Subcutaneous abdominal adipose tissue (tissue), 5 donors: ENCODE results near the gene GIMAP4.
"Not testable (repeated sequence)": the region's sequence is repeated elsewhere in the genome, so short reads cannot be mapped to it uniquely, and the experiment has no call there.

Source experiments
- H3K27ac ChIP-seq: one replicate; pipeline ENCODE4 v1.7.0; 2013; ENCODE audit warnings: low read depth, mild to moderate bottlenecking, inconsistent platforms, low read length, moderate library complexity
- H3K27me3 ChIP-seq, 5 donors: one replicate each; pipeline ENCODE4 v1.7.0; 2013; ENCODE audit warnings: low read length in 5 of 5, inconsistent platforms in 1 of 5; ENCODE audit not compliant: control insufficient read depth in 5 of 5, insufficient read depth in 4 of 5
- H3K36me3 ChIP-seq, 5 donors: one replicate each; pipeline ENCODE4 v1.7.0; 2013; ENCODE audit warnings: low read length in 5 of 5; ENCODE audit not compliant: control insufficient read depth in 5 of 5, insufficient read depth in 5 of 5
- H3K4me1 ChIP-seq, 5 donors: one replicate each; pipeline ENCODE4 v1.7.0; 2013; ENCODE audit warnings: low read length in 5 of 5, mild to moderate bottlenecking in 3 of 5, moderate library complexity in 1 of 5; ENCODE audit not compliant: control insufficient read depth in 5 of 5, insufficient read depth in 5 of 5
- H3K4me3 ChIP-seq, 5 donors: one replicate each; pipeline ENCODE4 v1.7.0; 2013; ENCODE audit warnings: low read length in 5 of 5, low read depth in 1 of 5
- H3K9ac ChIP-seq, 5 donors: one replicate each; pipeline ENCODE4 v1.7.0; 2013; ENCODE audit warnings: low read length in 5 of 5, mild to moderate bottlenecking in 4 of 5, moderate library complexity in 3 of 5
- H3K9me3 ChIP-seq, 5 donors: one replicate each; pipeline ENCODE4 v1.7.0; 2013; ENCODE audit warnings: low read length in 5 of 5; ENCODE audit not compliant: control insufficient read depth in 5 of 5
- donor health status: healthy.
- donor health status: healthy.
- donor health status: healthy.
- donor health status: healthy.
- donor health status: healthy.

Gene GIMAP4

DNA sequence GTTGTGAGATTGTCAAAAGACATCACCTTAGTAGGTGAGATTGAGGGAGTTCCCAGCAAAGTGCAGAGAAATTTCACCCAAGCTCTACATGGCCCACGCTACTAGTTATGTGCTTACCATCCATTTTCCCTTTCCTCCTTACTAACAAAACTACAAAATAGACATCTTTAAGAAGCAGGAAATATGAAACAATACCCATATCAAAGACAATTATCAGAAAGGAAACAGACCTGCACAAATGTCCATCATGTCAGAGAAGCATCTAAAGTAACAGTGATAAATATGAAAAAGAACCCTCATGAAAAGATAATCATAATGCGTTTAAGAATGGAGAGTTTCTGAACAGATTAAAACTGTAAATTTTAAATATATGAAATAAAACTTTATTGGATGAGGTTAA is 28.2 kb downstream of the GIMAP4 start:
- Histone ChIP-seq H3K4me3 (no peak overlapping the region), H3K36me3 (no peaks in the 10 kb centered on the region), H3K9me3 (peaks cover 0 to 17% (median 6%) of the 10 kb centered on the region in 5 donors), H3K27me3 (peaks cover 0 to 3% (median 0%) of the 10 kb centered on the region in 5 donors), H3K9ac (no peak overlapping the region), H3K4me1 (peaks cover 0 to 5% (median 0%) of the 10 kb centered on the region in 5 donors), H3K27ac (no peak overlapping the region)

DNA sequence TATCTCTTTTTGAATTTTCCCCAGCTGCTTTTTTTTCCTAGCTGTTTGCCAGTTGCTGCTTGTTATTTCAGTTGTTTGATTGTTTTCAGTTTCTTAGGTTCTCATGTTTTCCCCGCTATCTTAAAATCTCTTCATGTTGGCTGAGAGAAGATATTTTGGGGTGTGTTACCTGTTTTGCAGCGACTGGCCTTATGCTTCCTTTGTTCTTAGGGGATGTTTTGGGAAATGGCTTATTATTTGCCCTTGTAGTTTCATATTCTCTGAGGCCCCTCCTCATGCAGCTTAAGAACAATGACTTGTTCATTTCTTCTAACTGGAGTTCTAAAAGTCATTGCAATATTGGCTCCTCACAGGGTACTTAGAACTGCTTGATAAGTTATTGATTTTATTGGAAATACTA is 36.4 kb downstream of the GIMAP4 start:
- H3K9ac ChIP-seq, H3K27ac ChIP-seq, H3K4me3 ChIP-seq, H3K9me3 ChIP-seq, H3K36me3 ChIP-seq, H3K4me1 ChIP-seq, H3K27me3 ChIP-seq: not testable (repeated sequence)

DNA sequence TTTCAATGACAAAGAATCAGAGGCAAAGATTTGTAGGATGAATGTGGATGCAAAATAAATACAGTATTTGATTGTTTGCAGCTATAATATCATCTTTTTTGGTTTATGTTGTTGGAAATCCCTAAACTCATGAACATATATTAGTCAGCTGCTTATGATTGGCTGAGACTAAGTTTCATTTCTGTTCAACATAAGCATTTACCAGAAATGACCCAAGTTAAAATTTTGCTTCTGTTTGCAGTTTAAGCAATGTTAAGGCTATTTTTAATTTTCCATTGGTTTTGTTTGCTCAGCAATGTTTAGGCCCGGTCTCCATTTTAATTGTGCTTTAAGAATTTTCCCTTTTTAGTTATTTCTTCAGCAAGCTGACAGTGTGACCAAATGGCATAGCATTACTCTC is 43.0 kb downstream of the GIMAP4 start:
- peaks cover 0 to 4% (median 0%) of the 10 kb centered on the region in 5 donors for H3K4me1 ChIP-seq
- no peaks in the 10 kb centered on the region for H3K9me3 ChIP-seq
- H3K27ac ChIP-seq: no peak overlapping the region
- H3K4me3 ChIP-seq: no peak overlapping the region
- H3K36me3 ChIP-seq: no peaks in the 10 kb centered on the region
- no peaks in the 10 kb centered on the region for H3K27me3 ChIP-seq
- H3K9ac ChIP-seq: no peak overlapping the region

DNA sequence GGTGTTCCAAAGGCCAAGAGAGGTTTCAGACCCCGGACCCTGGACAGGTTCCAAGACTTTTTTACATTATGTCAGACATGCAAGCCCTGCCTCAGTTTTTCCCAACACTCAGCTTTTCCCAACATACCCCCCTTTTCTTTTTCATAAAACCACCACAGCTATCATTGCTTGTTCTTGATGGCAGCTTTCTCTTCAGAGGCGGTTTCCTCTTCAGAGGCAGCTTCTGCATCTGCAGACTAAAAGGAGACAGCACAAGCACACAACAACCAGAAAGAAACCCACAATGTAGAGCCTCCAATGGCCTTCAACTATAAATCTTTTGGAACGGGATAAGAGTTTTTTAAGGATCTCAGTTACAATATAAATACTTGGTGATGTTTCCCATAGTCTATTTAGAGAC is 45.7 kb downstream of the GIMAP4 start:
- Histone ChIP-seq H3K27me3 (no peaks in the 10 kb centered on the region), H3K27ac (no peak overlapping the region), H3K4me1 (peaks cover 0 to 4% (median 0%) of the 10 kb centered on the region in 5 donors), H3K9ac (no peak overlapping the region), H3K4me3 (no peak overlapping the region), H3K9me3 (no peaks in the 10 kb centered on the region), H3K36me3 (no peaks in the 10 kb centered on the region)

DNA sequence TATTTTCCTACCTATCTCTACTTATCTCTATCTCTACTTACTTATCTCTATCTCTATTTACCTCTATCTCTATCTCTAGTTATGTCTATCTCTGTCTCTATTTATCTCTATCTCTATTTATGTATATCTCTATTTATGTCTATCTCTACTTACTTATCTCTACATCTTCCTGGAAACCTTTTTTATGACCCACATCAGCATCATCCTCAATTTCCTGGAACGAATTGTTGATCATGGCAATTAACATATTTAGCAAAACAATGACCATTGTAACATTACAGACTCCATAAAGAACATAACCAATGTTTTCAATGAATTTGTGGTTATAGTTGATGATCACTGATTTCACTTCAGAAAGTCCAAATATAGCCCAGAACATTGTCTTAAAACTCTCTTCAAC is 46.7 kb downstream of the GIMAP4 start:
- no peak overlapping the region for H3K27ac ChIP-seq
- no peak overlapping the region for H3K4me3 ChIP-seq
- H3K27me3 ChIP-seq: no peaks in the 10 kb centered on the region
- H3K9ac ChIP-seq: no peak overlapping the region
- no peaks in the 10 kb centered on the region for H3K36me3 ChIP-seq
- H3K9me3 ChIP-seq: no peaks in the 10 kb centered on the region
- H3K4me1 ChIP-seq: peaks cover 0 to 4% (median 0%) of the 10 kb centered on the region in 5 donors

DNA sequence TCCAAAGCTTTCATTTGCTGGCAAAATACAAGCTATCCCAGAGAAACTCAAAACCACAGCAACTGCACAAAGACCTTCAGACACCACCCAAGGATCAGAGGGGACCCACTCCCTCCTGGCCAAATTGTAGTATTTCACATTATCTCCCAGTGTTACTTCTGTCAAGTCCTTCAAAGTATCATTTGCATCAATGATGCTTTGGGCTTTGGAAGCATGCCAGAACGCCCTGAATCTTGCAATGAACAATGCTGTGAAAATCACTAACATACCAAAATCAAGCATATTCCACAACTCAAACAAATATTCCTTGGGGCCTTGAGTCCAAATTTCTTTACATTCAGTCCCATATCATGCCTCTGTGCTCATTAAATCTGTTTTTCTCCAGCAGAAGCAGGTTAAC is 47.2 kb downstream of the GIMAP4 start:
- H3K9ac ChIP-seq, H3K27me3 ChIP-seq, H3K9me3 ChIP-seq, H3K27ac ChIP-seq, H3K36me3 ChIP-seq, H3K4me1 ChIP-seq, H3K4me3 ChIP-seq: not testable (repeated sequence)

DNA sequence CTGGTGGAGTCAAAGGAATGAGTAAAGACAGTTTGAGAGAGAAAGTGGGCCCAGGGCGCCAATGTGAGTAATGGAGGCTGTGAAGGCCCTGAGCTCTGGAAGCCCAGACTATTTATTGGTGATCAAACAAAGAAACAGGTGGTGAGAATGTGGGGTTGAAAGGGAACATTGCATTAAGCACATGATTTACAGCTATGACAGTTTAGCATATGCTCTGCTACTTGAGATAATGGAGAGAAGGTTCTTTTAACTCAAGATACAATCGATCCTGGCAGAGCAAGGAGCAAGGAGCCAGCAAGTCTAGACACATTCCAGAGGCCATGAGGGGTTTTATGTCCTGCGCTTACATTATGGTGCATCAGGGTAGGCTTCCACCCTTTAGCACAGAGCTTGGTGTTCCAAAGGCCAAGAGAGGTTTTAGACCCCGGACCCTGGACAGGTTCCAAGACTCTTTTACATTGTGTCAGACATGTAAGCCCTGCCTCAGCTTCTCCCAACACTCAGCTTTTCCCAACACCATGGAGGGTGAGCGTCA is 48.1 kb downstream of the GIMAP4 start:
- H3K27me3 ChIP-seq, H3K4me3 ChIP-seq, H3K9me3 ChIP-seq, H3K27ac ChIP-seq, H3K4me1 ChIP-seq, H3K36me3 ChIP-seq, H3K9ac ChIP-seq: not testable (repeated sequence)

DNA sequence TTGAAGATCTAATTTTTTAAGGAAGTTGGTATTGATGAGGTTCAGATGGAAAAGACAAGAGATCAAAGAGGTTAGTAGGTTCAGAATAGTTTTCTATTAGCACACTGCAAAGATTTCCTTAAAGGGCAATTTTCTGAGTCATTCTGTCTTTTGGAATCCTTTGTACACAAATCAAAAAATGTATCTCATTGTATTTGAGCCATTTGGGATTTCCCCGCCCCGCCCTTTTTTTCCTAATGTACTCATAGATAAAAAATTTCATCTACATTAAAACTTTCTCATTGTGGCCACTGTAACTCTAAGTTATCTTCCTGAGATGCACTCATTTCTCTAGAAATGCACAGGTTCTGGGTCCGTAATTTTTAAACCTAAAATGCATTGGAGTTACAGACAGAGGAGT is 52.9 kb downstream of the GIMAP4 start:
- no peaks in the 10 kb centered on the region for H3K9me3 ChIP-seq
- H3K36me3 ChIP-seq: no peaks in the 10 kb centered on the region
- H3K9ac ChIP-seq: no peak overlapping the region
- no peak overlapping the region for H3K27ac ChIP-seq
- no peak overlapping the region for H3K4me3 ChIP-seq
- H3K27me3 ChIP-seq: no peaks in the 10 kb centered on the region
- peaks cover 0 to 5% (median 0%) of the 10 kb centered on the region in 5 donors for H3K4me1 ChIP-seq

DNA sequence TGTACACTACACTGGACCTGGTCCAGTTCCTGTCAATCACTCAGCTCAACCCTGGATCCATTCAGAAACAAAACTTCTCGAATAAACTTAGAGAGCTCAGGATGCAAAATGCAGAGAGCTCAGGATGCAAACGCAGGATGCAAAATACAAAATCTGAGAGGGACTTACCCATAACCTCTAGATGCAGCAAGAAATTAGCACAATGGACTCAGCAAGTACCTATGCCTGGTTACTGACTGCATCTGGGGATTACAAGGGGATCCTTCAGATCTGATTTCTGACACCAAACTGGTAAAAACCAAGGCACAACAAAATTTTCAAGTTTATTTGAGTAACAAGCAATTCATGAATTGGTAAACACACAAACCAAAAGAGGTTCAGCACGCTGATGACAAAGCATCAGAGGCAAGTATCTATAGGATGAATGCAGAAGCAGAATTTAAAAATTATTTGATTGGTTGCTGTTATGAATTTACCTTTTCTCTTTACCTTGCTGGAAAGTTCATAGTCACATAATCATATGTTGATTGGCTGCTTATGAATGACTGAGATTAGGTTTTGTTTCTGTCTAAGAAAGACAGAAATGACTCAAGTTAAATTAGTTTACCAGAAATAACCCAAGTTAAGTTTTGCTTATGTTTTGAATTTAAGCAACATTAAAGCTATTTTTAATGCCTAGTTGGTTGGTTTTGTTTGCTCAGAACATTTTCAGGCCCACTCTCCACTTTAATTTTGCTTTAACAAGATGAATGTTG is 53.6 kb downstream of the GIMAP4 start:
- Histone ChIP-seq H3K4me1 (peaks cover 0 to 5% (median 0%) of the 10 kb centered on the region in 5 donors), H3K9ac (no peak overlapping the region), H3K4me3 (no peak overlapping the region), H3K27me3 (no peaks in the 10 kb centered on the region), H3K9me3 (no peaks in the 10 kb centered on the region), H3K27ac (no peak overlapping the region), H3K36me3 (peaks cover 0 to 1% (median 0%) of the 10 kb centered on the region in 5 donors)

DNA sequence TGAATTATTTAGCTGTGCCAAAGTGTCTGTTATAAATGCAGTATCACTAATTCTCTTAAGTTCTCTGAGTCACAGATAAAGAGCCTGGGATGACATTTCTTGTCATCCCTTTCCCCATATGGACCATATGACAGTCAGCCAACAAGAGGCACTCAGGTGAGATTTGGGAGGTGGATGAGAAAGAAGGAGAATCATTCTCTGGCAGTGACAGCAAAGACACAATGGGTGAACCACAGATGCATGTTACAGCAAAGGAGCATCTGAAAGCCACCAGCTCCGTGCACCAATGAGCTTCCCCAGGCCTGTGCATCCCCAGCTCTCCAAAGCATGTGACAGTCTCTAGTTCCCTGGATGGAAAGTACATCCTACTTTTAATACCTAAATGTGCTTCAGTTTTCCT is 54.2 kb downstream of the GIMAP4 start:
- H3K4me3 ChIP-seq: no peak overlapping the region
- peaks cover 0 to 7% (median 5%) of the 10 kb centered on the region in 5 donors for H3K36me3 ChIP-seq
- no peaks in the 10 kb centered on the region for H3K9me3 ChIP-seq
- H3K27me3 ChIP-seq: no peaks in the 10 kb centered on the region
- peaks cover 0 to 7% (median 2%) of the 10 kb centered on the region in 5 donors for H3K4me1 ChIP-seq
- H3K9ac ChIP-seq: no peak overlapping the region
- no peak overlapping the region for H3K27ac ChIP-seq
